Natural killer cell (primary cell): Measurements from ENCODE around the gene CALCOCO2. TPM values are rescaled to one million over a fixed set of nuclear protein-coding genes. Genes with fewer than 3 reads are reported as not detected.

Experiments used
- ATAC-seq, 3 donors: fragments of 150-1000 bp in 2 of 3; fragments of 200-7000 bp in 1 of 3; cut with Tn5 transposase; 1 replicate in 1 of 3; 2 replicates in 2 of 3; pipeline ENCODE4 v1.10.0; 2021; ENCODE audit warnings: mild to moderate bottlenecking in 2 of 3, moderate library complexity in 2 of 3
- DNase-seq, 2 donors: peaks; one replicate each; pipeline versions ENCODE4 v3.0.0 to v3.0.0-alpha.2; 2013 to 2021; ENCODE audit warnings: mixed read lengths in 1 of 2
- H3K27ac ChIP-seq: one replicate; pipeline ENCODE4 v1.5.1; 2013; ENCODE audit warnings: mild to moderate bottlenecking, low read length
- H3K27me3 ChIP-seq: one replicate; pipeline ENCODE4 v1.6.1; 2013; ENCODE audit warnings: low read length; ENCODE audit not compliant: control insufficient read depth, insufficient read depth
- H3K36me3 ChIP-seq: one replicate; pipeline ENCODE4 v1.6.1; 2013; ENCODE audit warnings: low read length; ENCODE audit not compliant: control insufficient read depth, insufficient read depth
- H3K4me1 ChIP-seq: one replicate; pipeline ENCODE4 v1.6.1; 2013; ENCODE audit warnings: low read length; ENCODE audit not compliant: control insufficient read depth, insufficient read depth
- H3K4me3 ChIP-seq: one replicate; pipeline ENCODE4 v1.5.1; 2013; ENCODE audit warnings: low read length
- H3K9me3 ChIP-seq: one replicate; pipeline ENCODE4 v1.6.1; 2013; ENCODE audit warnings: low read length; ENCODE audit not compliant: control insufficient read depth, insufficient read depth
- H3K27ac Mint-ChIP-seq, 2 donors: one replicate each; pipeline ENCODE4 v1.8.0; 2022; ENCODE audit warnings: mild to moderate bottlenecking in 2 of 2, mixed read lengths in 2 of 2, moderate library complexity in 1 of 2
- H3K27me3 Mint-ChIP-seq, 2 donors: one replicate each; pipeline ENCODE4 v1.8.0; 2022; ENCODE audit warnings: low read depth in 2 of 2, mixed read lengths in 2 of 2
- H3K36me3 Mint-ChIP-seq: one replicate; pipeline ENCODE4 v1.8.0; 2022; ENCODE audit warnings: mixed read lengths
- H3K4me1 Mint-ChIP-seq, 2 donors: one replicate each; pipeline ENCODE4 v1.8.0; 2022; ENCODE audit warnings: mixed read lengths in 2 of 2
- H3K4me3 Mint-ChIP-seq: one replicate; pipeline ENCODE4 v1.8.0; 2022; ENCODE audit warnings: mild to moderate bottlenecking, moderate library complexity, mixed read lengths
- H3K9me3 Mint-ChIP-seq, 2 donors: one replicate each; pipeline ENCODE4 v1.8.0; 2022; ENCODE audit warnings: mixed read lengths in 2 of 2
- CTCF ChIP-seq: fragments of 200-600 bp; IDR thresholded peaks from one replicate; pipeline ENCODE4 v1.8.0; 2022; ENCODE audit warnings: antibody characterized with exemption
- whole genome bisulfite sequencing: methylation state at CpG from one replicate; pipeline ENCODE4 v1.1.7; 2013; ENCODE audit warnings: missing lambda C conversion rate; ENCODE audit not compliant: insufficient coverage; 5-methylcytosine and 5-hydroxymethylcytosine counted together
- intact Hi-C: fragments of 100-400 bp; cut with micrococcal nuclease; formaldehyde crosslinking; loops from one replicate; pipeline ENCODE4 v1.14.2; 2022
- total RNA-seq, 4 donors: library from RNA; stranded (reverse); fragments of 120-200 nt in 1 of 4; gene quantifications; one replicate each; pipeline versions ENCODE4 v1.2.3 to v1.2.4, GENCODE V29; 2013 to 2022

CALCOCO2 gene
- total RNA-seq, 3 donors from 2014 or later (not counting 1 experiment from before 2014, with no cell fraction given) = 175 to 188 (median 179) TPM

GRCh38 chr17:48816438-48816773 lies 14.4 kb upstream of the CALCOCO2 start:
- no peaks in the 10 kb centered on the region for H3K36me3 Mint-ChIP-seq

GRCh38 chr17:48816774-48817590 lies 13.9 kb upstream of the CALCOCO2 start, which contains the start of gene TTLL6:
TTLL6 (minus strand) TSS chr17:48817229; CDS start chr17:48817072, 157 bp downstream.
- Mint-ChIP-seq H3K27me3 (peaks cover 20 to 25% of the 10 kb centered on the region in 2 donors), H3K4me1 (peaks cover 10% of the 10 kb centered on the region in 2 donors), H3K4me3 (peak within 1 kb of the TSS; percentile 61), H3K9me3 (no peaks in the 10 kb centered on the region), H3K27ac (peak within 1 kb of the TSS in 1 of 2 donors; percentile 53), H3K36me3 (no peaks in the 10 kb centered on the region)
- H3K9me3 ChIP-seq = no peaks in the 10 kb centered on the region
- no peak for TF ChIP-seq CTCF
- ATAC-seq (peak; percentile 96 to 97 (median 97)), DNase-seq (peak; percentile 66 to 88)
- WGBS = 2% methylated on average over 64 of the region's 64 CpGs
- peaks cover 16% of the 10 kb centered on the region for H3K4me1 ChIP-seq
- intact Hi-C loops = loop anchor here (2.0 kb wide), 1 partner anchor 14 kb away; the partner anchor contains the start of gene CALCOCO2
- no peaks in the 10 kb centered on the region for H3K36me3 ChIP-seq
- peaks cover 8% of the 10 kb centered on the region for H3K27me3 ChIP-seq
- peak within 1 kb of the TSS; percentile 3 for H3K4me3 ChIP-seq
- H3K27ac ChIP-seq = no peak within 1 kb of the TSS

More at GRCh38 chr17:48816438-48816773, 14.4 kb upstream of the CALCOCO2 start:
- Mint-ChIP-seq H3K4me3 (peak overlapping the region; percentile 61), H3K27ac (peak overlapping the region in 1 of 2 donors; percentile 53), H3K27me3 (peaks cover 20 to 25% of the 10 kb centered on the region in 2 donors), H3K9me3 (no peaks in the 10 kb centered on the region), H3K4me1 (peaks cover 10% of the 10 kb centered on the region in 2 donors)
- no peak for DNase-seq
- H3K4me3 ChIP-seq = no peak overlapping the region
- peaks cover 16% of the 10 kb centered on the region for H3K4me1 ChIP-seq
- no peaks in the 10 kb centered on the region for H3K36me3 ChIP-seq
- H3K9me3 ChIP-seq = no peaks in the 10 kb centered on the region
- no peak overlapping the region for H3K27ac ChIP-seq
- H3K27me3 ChIP-seq = peaks cover 8% of the 10 kb centered on the region
- no peak for ATAC-seq
- WGBS = 12% methylated on average over 7 of the region's 7 CpGs
- intact Hi-C loops = loop anchor here (2.0 kb wide), 1 partner anchor 14 kb away; the partner anchor contains the start of gene CALCOCO2
- no peak for TF ChIP-seq CTCF

GRCh38 chr17:48818361-48818841 lies 12.4 kb upstream of the CALCOCO2 start:
- Mint-ChIP-seq H3K4me3 (no peak overlapping the region), H3K27me3 (peaks cover 20 to 23% of the 10 kb centered on the region in 2 donors), H3K36me3 (no peaks in the 10 kb centered on the region), H3K9me3 (no peaks in the 10 kb centered on the region), H3K27ac (no peak overlapping the region), H3K4me1 (peaks cover 10% of the 10 kb centered on the region in 2 donors)
- Histone ChIP-seq H3K27me3 (peaks cover 7% of the 10 kb centered on the region), H3K36me3 (no peaks in the 10 kb centered on the region), H3K4me1 (peaks cover 16% of the 10 kb centered on the region), H3K27ac (no peak overlapping the region), H3K9me3 (no peaks in the 10 kb centered on the region), H3K4me3 (no peak overlapping the region)
- DNase-seq = no peak
- ATAC-seq = no peak
- intact Hi-C loops = no loop called here
- TF ChIP-seq CTCF = no peak
- 86% methylated on average over 9 of the region's 9 CpGs for WGBS
